ENCODE data around the gene GPR157. TPM values are rescaled to one million over a fixed set of nuclear protein-coding genes. Genes with fewer than 3 reads are reported as not detected.

The GPR157 gene
- polyA plus RNA-seq, 3 donors = 0.56 to 1.1 (median 0.72) TPM

- Mint-ChIP-seq H3K4me3 (no peak overlapping the region), H3K36me3 (no peaks in the 10 kb centered on the region), H3K9me3 (no peaks in the 10 kb centered on the region), H3K27ac (peak overlapping the region in 1 of 7 donors; percentile 47), H3K27me3 (ENCODE audit: low read depth in 3 of 3) (peaks cover 0 to 7% (median 2%) of the 10 kb centered on the region in 3 donors), H3K4me1 (peaks cover 2% of the 10 kb centered on the region)
- no peaks in the 10 kb centered on the region for H3K36me3 ChIP-seq (replicated peaks in 1 of 2; ENCODE audit: control insufficient read depth in 1 of 2, insufficient read depth in 2 of 2, low read length in 2 of 2)
- no peak overlapping the region for H3K27ac ChIP-seq (ENCODE audit: low read depth in 1 of 2, low read length in 2 of 2)
- intact Hi-C loops (cut with micrococcal nuclease) = no loop called here
- 83% methylated on average over 12 of the region's 16 CpGs for WGBS (ENCODE audit: insufficient coverage)
- DNase-seq = no peak
- H3K9ac ChIP-seq (ENCODE audit: insufficient read depth, low read length, poor library complexity, severe bottlenecking) = no peak overlapping the region
- no peaks in the 10 kb centered on the region for H3K4me1 ChIP-seq (ENCODE audit: control insufficient read depth in 1 of 2, insufficient read depth in 2 of 2, low read length in 2 of 2)
- H3K4me3 ChIP-seq (replicated peaks in 1 of 3; ENCODE audit: low read depth in 2 of 3, low read length in 3 of 3) = no peak overlapping the region
- no peaks in the 10 kb centered on the region for H3K79me2 ChIP-seq (ENCODE audit: insufficient read depth, low read length)
- no peak overlapping the region for H3K4me2 ChIP-seq (replicated peaks; ENCODE audit: extremely low read depth, low read length, poor library complexity, severe bottlenecking)
- no peak overlapping the region for H2AFZ ChIP-seq (ENCODE audit: insufficient read depth, low read depth, low read length, poor library complexity, severe bottlenecking)
- H3K9me3 ChIP-seq (replicated peaks in 1 of 2; ENCODE audit: control insufficient read depth in 1 of 2, insufficient read depth in 1 of 2, low read length in 2 of 2) = no peaks in the 10 kb centered on the region
- TF ChIP-seq CTCF (IDR thresholded peaks at IDR 0.05) = no peak
- no peaks in the 10 kb centered on the region for H4K20me1 ChIP-seq (ENCODE audit: insufficient read depth, low read length)
- no peaks in the 10 kb centered on the region for H3K27me3 ChIP-seq (ENCODE audit: control insufficient read depth in 2 of 2, insufficient read depth in 2 of 2, low read length in 2 of 2)
Measured at GRCh38 chr1:9151328-9151860, 22.5 kb upstream of the GPR157 start.

GRCh38 chr1:9150582-9151327 lies 21.9 kb upstream of the GPR157 start:
- H4K20me1 ChIP-seq (ENCODE audit: insufficient read depth, low read length) = no peaks in the 10 kb centered on the region
- H3K27ac Mint-ChIP-seq = no peak overlapping the region
- H3K4me1 Mint-ChIP-seq = peaks cover 2% of the 10 kb centered on the region
- H3K36me3 Mint-ChIP-seq = no peaks in the 10 kb centered on the region
- H2AFZ ChIP-seq (ENCODE audit: insufficient read depth, low read depth, low read length, poor library complexity, severe bottlenecking) = no peak overlapping the region
- no peaks in the 10 kb centered on the region for H3K36me3 ChIP-seq (replicated peaks in 1 of 2; ENCODE audit: control insufficient read depth in 1 of 2, insufficient read depth in 2 of 2, low read length in 2 of 2)
- no peak overlapping the region for H3K9ac ChIP-seq (ENCODE audit: insufficient read depth, low read length, poor library complexity, severe bottlenecking)
- no peak for DNase-seq
- no peak overlapping the region for H3K4me3 Mint-ChIP-seq
- no peak overlapping the region for H3K27ac ChIP-seq (ENCODE audit: low read depth in 1 of 2, low read length in 2 of 2)
- H3K4me3 ChIP-seq (replicated peaks in 1 of 3; ENCODE audit: low read depth in 2 of 3, low read length in 3 of 3) = no peak overlapping the region
- H3K27me3 Mint-ChIP-seq (ENCODE audit: low read depth in 3 of 3) = peaks cover 1 to 7% (median 2%) of the 10 kb centered on the region in 3 donors
- H3K79me2 ChIP-seq (ENCODE audit: insufficient read depth, low read length) = no peaks in the 10 kb centered on the region
- intact Hi-C loops (cut with micrococcal nuclease) = no loop called here
- no peak overlapping the region for H3K4me2 ChIP-seq (replicated peaks; ENCODE audit: extremely low read depth, low read length, poor library complexity, severe bottlenecking)
- H3K27me3 ChIP-seq (ENCODE audit: control insufficient read depth in 2 of 2, insufficient read depth in 2 of 2, low read length in 2 of 2) = no peaks in the 10 kb centered on the region
- H3K4me1 ChIP-seq (ENCODE audit: control insufficient read depth in 1 of 2, insufficient read depth in 2 of 2, low read length in 2 of 2) = no peaks in the 10 kb centered on the region
- H3K9me3 Mint-ChIP-seq = no peaks in the 10 kb centered on the region
- WGBS (ENCODE audit: insufficient coverage) = 92% methylated on average over 8 of the region's 16 CpGs
- no peaks in the 10 kb centered on the region for H3K9me3 ChIP-seq (replicated peaks in 1 of 2; ENCODE audit: control insufficient read depth in 1 of 2, insufficient read depth in 1 of 2, low read length in 2 of 2)
- no peak for TF ChIP-seq CTCF (IDR thresholded peaks at IDR 0.05)
